SK-N-SH (cell line): ENCODE data around the gene MIGA2. TPM values are rescaled to one million over a fixed set of nuclear protein-coding genes. Genes with fewer than 3 reads are reported as not detected.

ENCODE experiments used
- CTCF ChIA-PET: fragments of 300-600, 350-600 bp; formaldehyde crosslinking; extraction: SDS; loops from one replicate; lab custom pipeline; 2021; lab: Yijun Ruan, JAX
- POLR2A ChIA-PET: fragments of 350-600 bp; sonication (Branson Sonifier 250); formaldehyde crosslinking; extraction: SDS; loops from one replicate; lab custom pipeline; 2020; ENCODE audit warnings: antibody characterized with exemption, inconsistent platforms; lab: Yijun Ruan, JAX
- DNase-seq: peaks from one replicate; pipeline ENCODE4 v3.0.0; 2012
- H2AFZ ChIP-seq: fragments of 200-600 bp; sonication (generic); 2 replicates; pipeline ENCODE4 v1.8.1; 2016; ENCODE audit warnings: antibody characterized with exemption, mild to moderate bottlenecking, low read depth
- H3F3A ChIP-seq: fragments of 200-600 bp; sonication (generic); replicated peaks from 2 replicates; pipeline ENCODE3; 2016; ENCODE audit warnings: antibody characterized with exemption, mild to moderate bottlenecking; ENCODE audit not compliant: insufficient read depth
- H3K27ac ChIP-seq, 2 experiments: fragments of 200-500 bp in 1 of 2; fragments of 200-600 bp in 1 of 2; sonication (Bioruptor generic) in 1 of 2; sonication (generic), shearing (Covaris generic) in 1 of 2; 2 replicates each; pipeline versions ENCODE4 v1.5.1 to v1.6.1; 2014 to 2016; ENCODE audit warnings: low read depth in 2 of 2, inconsistent platforms in 1 of 2, low read length in 1 of 2, mild to moderate bottlenecking in 1 of 2, mixed read lengths in 1 of 2
- H3K27me3 ChIP-seq: fragments of 200-600 bp; sonication (generic), shearing (Covaris generic); 2 replicates; pipeline ENCODE4 v1.6.1; 2016; ENCODE audit warnings: mixed run types; ENCODE audit not compliant: insufficient read depth
- H3K36me3 ChIP-seq, 2 experiments: fragments of 200-500 bp in 1 of 2; fragments of 200-600 bp in 1 of 2; sonication (Bioruptor generic) in 1 of 2; sonication (generic) in 1 of 2; replicated peaks in 1 of 2; 2 replicates each; pipeline versions ENCODE3 to v1.5.1; 2014 to 2016; ENCODE audit warnings: low read length in 1 of 2, mild to moderate bottlenecking in 1 of 2; ENCODE audit not compliant: insufficient read depth in 2 of 2, control insufficient read depth in 1 of 2
- H3K4me1 ChIP-seq, 2 experiments: fragments of 200-500 bp in 1 of 2; fragments of 200-600 bp in 1 of 2; sonication (Bioruptor generic) in 1 of 2; sonication (generic), shearing (Covaris generic) in 1 of 2; 2 replicates each; pipeline versions ENCODE4 v1.5.1 to v1.6.1; 2014 to 2016; ENCODE audit warnings: low read depth in 1 of 2, low read length in 1 of 2, mixed run types in 1 of 2; ENCODE audit not compliant: insufficient read depth in 2 of 2, control insufficient read depth in 1 of 2
- H3K4me2 ChIP-seq: fragments of 200-600 bp; sonication (generic), shearing (Covaris generic); 2 replicates; pipeline ENCODE4 v1.6.1; 2017; ENCODE audit warnings: mixed run types
- H3K4me3 ChIP-seq, 2 experiments: fragments of 200-500 bp in 1 of 2; fragments of 200-600 bp in 1 of 2; sonication (Bioruptor generic) in 1 of 2; sonication (generic), shearing (Covaris generic) in 1 of 2; 2 replicates each; pipeline versions ENCODE4 v1.5.1 to v1.8.1; 2014 to 2016; ENCODE audit warnings: low read depth in 2 of 2, inconsistent platforms in 1 of 2, low read length in 1 of 2, mild to moderate bottlenecking in 1 of 2, mixed read lengths in 1 of 2, moderate library complexity in 1 of 2
- H3K79me2 ChIP-seq: fragments of 200-600 bp; sonication (generic); 2 replicates; pipeline ENCODE4 v1.8.1; 2017; ENCODE audit warnings: mild to moderate bottlenecking; ENCODE audit not compliant: insufficient read depth
- H3K9ac ChIP-seq: fragments of 200-600 bp; sonication (generic); 2 replicates; pipeline ENCODE4 v1.6.1; 2017; ENCODE audit warnings: mixed run types
- H3K9me2 ChIP-seq: fragments of 200-600 bp; sonication (generic); 2 replicates; pipeline ENCODE4 v1.6.1; 2017; ENCODE audit warnings: mixed run types
- H3K9me3 ChIP-seq: fragments of 200-600 bp; sonication (generic); 2 replicates; pipeline ENCODE4 v1.6.1; 2017; ENCODE audit warnings: mixed run types, mild to moderate bottlenecking, moderate library complexity
- H4K20me1 ChIP-seq: fragments of 200-600 bp; sonication (generic); 2 replicates; pipeline ENCODE4 v1.6.1; 2017; ENCODE audit warnings: mild to moderate bottlenecking, mixed run types; ENCODE audit not compliant: insufficient read depth
- EP300 ChIP-seq, 2 experiments: IDR thresholded peaks; 2 replicates each; pipeline versions ENCODE4 v1.4.0 to v1.6.1; 2012; ENCODE audit warnings: borderline replicate concordance in 1 of 2, low read depth in 1 of 2, low read length in 1 of 2
- FOSL2 ChIP-seq: IDR thresholded peaks from 2 replicates; pipeline ENCODE4 v1.4.0; 2012; ENCODE audit warnings: low read depth, mild to moderate bottlenecking, moderate library complexity, borderline replicate concordance
- FOXM1 ChIP-seq: IDR thresholded peaks from 2 replicates; pipeline ENCODE4 v1.4.0; 2012; ENCODE audit warnings: low read depth, mild to moderate bottlenecking
- GATA2 ChIP-seq: sonication (generic); formaldehyde crosslinking; IDR thresholded peaks from 2 replicates; pipeline ENCODE4 v1.5.0; 2020; ENCODE audit warnings: mild to moderate bottlenecking, missing genetic modification reagents
- MAX ChIP-seq: IDR thresholded peaks from 2 replicates; pipeline ENCODE4 v1.4.0; 2012; ENCODE audit warnings: low read depth
- MXI1 ChIP-seq: IDR thresholded peaks from 2 replicates; pipeline ENCODE4 v1.6.1; 2012; ENCODE audit warnings: mild to moderate bottlenecking, low read depth, low read length, improper control_type of control experiment
- REST ChIP-seq: IDR thresholded peaks from 2 replicates; pipeline ENCODE4 v1.6.1; 2012; ENCODE audit warnings: mild to moderate bottlenecking, low read depth, low read length, moderate library complexity
- RFX5 ChIP-seq: IDR thresholded peaks from 2 replicates; pipeline ENCODE4 v1.6.1; 2012; ENCODE audit warnings: mild to moderate bottlenecking, improper control_type of control experiment, low read length
- RXRA ChIP-seq: IDR thresholded peaks from 2 replicates; pipeline ENCODE4 v1.4.0; 2012; ENCODE audit warnings: low read depth, mild to moderate bottlenecking, borderline replicate concordance
- SIN3A ChIP-seq: IDR thresholded peaks from 2 replicates; pipeline ENCODE4 v1.6.1; 2012; ENCODE audit warnings: low read depth, mild to moderate bottlenecking, low read length, moderate library complexity, borderline replicate concordance
- TCF12 ChIP-seq: IDR thresholded peaks from 2 replicates; pipeline ENCODE4 v1.4.0; 2012
- WGBS: methylation state at CpG from one replicate; pipeline ENCODE4 v1.1.6; 2017; ENCODE audit warnings: low lambda C conversion rate; 5-methylcytosine and 5-hydroxymethylcytosine counted together
- polyA plus RNA-seq, 3 experiments: library from polyadenylated mRNA; depleted of rRNA; stranded (reverse); fragments of >200 nt; gene quantifications; 2 replicates each; pipeline ENCODE4 v1.2.3, GENCODE V29; 2012
- TF ChIP-seq, protein P1 (sequence below): fragments of 200-600 bp; sonication (generic); IDR thresholded peaks from 2 replicates; pipeline ENCODE4 v1.6.1; 2017; ENCODE audit warnings: antibody characterized with exemption, mild to moderate bottlenecking, moderate library complexity

Gene MIGA2
- polyA plus RNA-seq, 1 of the 3 experiments (the other 2 are of a cell fraction) = 21.2 TPM

DNA sequence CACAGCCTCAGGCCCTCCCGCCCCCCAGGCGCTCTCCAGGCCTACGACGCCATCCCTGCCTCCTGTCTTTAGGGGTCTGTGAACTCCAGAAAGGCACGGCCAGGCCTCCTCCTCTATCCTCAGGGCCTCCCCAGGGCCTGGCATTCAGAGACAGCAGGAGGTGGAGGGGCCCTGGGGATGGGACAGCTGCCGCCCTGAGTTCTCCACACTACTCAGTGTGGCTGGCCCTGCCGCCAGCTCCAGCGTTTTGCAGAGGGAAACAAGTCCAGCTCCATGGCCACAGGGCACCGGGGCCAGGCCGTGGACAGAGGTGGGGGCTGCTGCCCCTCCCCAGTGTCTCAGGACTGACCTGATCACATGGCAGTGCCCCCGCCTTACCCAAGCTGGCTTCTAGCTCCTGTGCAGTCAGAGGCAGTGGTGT lies 24.7 kb upstream of the MIGA2 start:
- Histone ChIP-seq H3K36me3 (peaks cover 3 to 54% of the 10 kb centered on the region in 2 experiments), H4K20me1 (0 out of 2 replicates have a peak, but pooled peaks cover 3% of the 10 kb centered on the region), H3K9ac (no peak overlapping the region), H3K4me3 (no peak overlapping the region), H3K9me3 (no peaks in the 10 kb centered on the region), H2AFZ (no peak overlapping the region), H3F3A (peaks cover 13% of the 10 kb centered on the region), H3K9me2 (no peaks in the 10 kb centered on the region), H3K79me2 (no peaks in the 10 kb centered on the region), H3K4me1 (no peaks in the 10 kb centered on the region; a peak in 1 of 4 replicates), H3K27ac (no peak overlapping the region), H3K27me3 (no peaks in the 10 kb centered on the region), H3K4me2 (no peak overlapping the region)
- ChIA-PET CTCF (interaction anchor here (1.0 kb wide), 1 partner anchor 11 kb away, joined by 3 read pairs; no protein-coding TSS in a partner anchor), POLR2A (no interaction called here)
- 90% methylated on average over 4 of the region's 11 CpGs for WGBS
- TF ChIP-seq RXRA (no peak), SIN3A (no peak), MXI1 (no peak), GATA2 (CRISPR knock-in tag) (no peak), EP300 (IDR thresholded peaks at IDR 0.05; ENCODE audit: borderline replicate concordance in 1 of 2, low read depth in 1 of 2, low read length in 1 of 2) (no peak), RFX5 (no peak), TCF12 (no peak), MAX (no peak), FOXM1 (no peak), FOSL2 (no peak), REST (no peak)
- TF ChIP-seq, protein P1, sequence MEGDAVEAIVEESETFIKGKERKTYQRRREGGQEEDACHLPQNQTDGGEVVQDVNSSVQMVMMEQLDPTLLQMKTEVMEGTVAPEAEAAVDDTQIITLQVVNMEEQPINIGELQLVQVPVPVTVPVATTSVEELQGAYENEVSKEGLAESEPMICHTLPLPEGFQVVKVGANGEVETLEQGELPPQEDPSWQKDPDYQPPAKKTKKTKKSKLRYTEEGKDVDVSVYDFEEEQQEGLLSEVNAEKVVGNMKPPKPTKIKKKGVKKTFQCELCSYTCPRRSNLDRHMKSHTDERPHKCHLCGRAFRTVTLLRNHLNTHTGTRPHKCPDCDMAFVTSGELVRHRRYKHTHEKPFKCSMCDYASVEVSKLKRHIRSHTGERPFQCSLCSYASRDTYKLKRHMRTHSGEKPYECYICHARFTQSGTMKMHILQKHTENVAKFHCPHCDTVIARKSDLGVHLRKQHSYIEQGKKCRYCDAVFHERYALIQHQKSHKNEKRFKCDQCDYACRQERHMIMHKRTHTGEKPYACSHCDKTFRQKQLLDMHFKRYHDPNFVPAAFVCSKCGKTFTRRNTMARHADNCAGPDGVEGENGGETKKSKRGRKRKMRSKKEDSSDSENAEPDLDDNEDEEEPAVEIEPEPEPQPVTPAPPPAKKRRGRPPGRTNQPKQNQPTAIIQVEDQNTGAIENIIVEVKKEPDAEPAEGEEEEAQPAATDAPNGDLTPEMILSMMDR = no peak
- no peak for DNase-seq
